H9 (cell line): Measurements from ENCODE around the gene SAP25. TPM values are rescaled to one million over a fixed set of nuclear protein-coding genes. Genes with fewer than 3 reads are reported as not detected.

Experiments
- DNase-seq: peaks from one replicate; pipeline ENCODE4 v3.0.0-alpha.2; 2017
- H2AFZ ChIP-seq: one replicate; pipeline ENCODE4 v1.6.1; 2013; ENCODE audit warnings: mild to moderate bottlenecking, low read length, control low read depth, moderate library complexity
- H2AK5ac ChIP-seq: 2 replicates; pipeline ENCODE4 v1.6.1; 2013; ENCODE audit warnings: low read length, control low read depth, mixed read lengths; ENCODE audit not compliant: insufficient read length
- H2BK120ac ChIP-seq: one replicate; pipeline ENCODE4 v1.6.1; 2013; ENCODE audit warnings: low read depth, mild to moderate bottlenecking, low read length, control low read depth, inconsistent platforms; ENCODE audit not compliant: poor library complexity, severe bottlenecking
- H2BK12ac ChIP-seq: 2 replicates; pipeline ENCODE4 v1.6.1; 2013; ENCODE audit warnings: low read length, control low read depth, mixed read lengths, low read depth; ENCODE audit not compliant: insufficient read length
- H2BK15ac ChIP-seq: 2 replicates; pipeline ENCODE4 v1.6.1; 2013; ENCODE audit warnings: low read depth, low read length, control low read depth
- H2BK20ac ChIP-seq: one replicate; pipeline ENCODE4 v1.6.1; 2013; ENCODE audit warnings: low read depth, mild to moderate bottlenecking, low read length, control low read depth, inconsistent platforms; ENCODE audit not compliant: poor library complexity, severe bottlenecking
- H2BK5ac ChIP-seq: 2 replicates; pipeline ENCODE4 v1.6.1; 2013; ENCODE audit warnings: low read length, control low read depth, mixed read lengths; ENCODE audit not compliant: insufficient read length
- H3K14ac ChIP-seq: 2 replicates; pipeline ENCODE4 v1.6.1; 2013; ENCODE audit warnings: low read length, control low read depth; ENCODE audit not compliant: insufficient read depth
- H3K18ac ChIP-seq: 2 replicates; pipeline ENCODE4 v1.6.1; 2013; ENCODE audit warnings: low read depth, mild to moderate bottlenecking, mixed read lengths, low read length, control low read depth; ENCODE audit not compliant: insufficient read length
- H3K23ac ChIP-seq: 2 replicates; pipeline ENCODE4 v1.6.1; 2013; ENCODE audit warnings: low read length, control low read depth, mixed read lengths, low read depth; ENCODE audit not compliant: insufficient read length
- H3K23me2 ChIP-seq: 2 replicates; pipeline ENCODE4 v1.6.1; 2013; ENCODE audit warnings: low read depth, mild to moderate bottlenecking, mixed read lengths, low read length, control low read depth; ENCODE audit not compliant: insufficient read length, poor library complexity, severe bottlenecking
- H3K27ac ChIP-seq: 2 replicates; pipeline ENCODE4 v1.5.1; 2013; ENCODE audit warnings: low read length, control low read depth, mixed read lengths, low read depth; ENCODE audit not compliant: insufficient read length
- H3K27me3 ChIP-seq: 2 replicates; pipeline ENCODE4 v1.6.1; 2013; ENCODE audit warnings: low read length, control low read depth, inconsistent platforms; ENCODE audit not compliant: insufficient read depth
- H3K4ac ChIP-seq: 2 replicates; pipeline ENCODE4 v1.6.1; 2013; ENCODE audit warnings: low read depth, mild to moderate bottlenecking, control low read depth, inconsistent platforms, low read length, moderate library complexity
- H3K4me1 ChIP-seq: 2 replicates; pipeline ENCODE4 v1.6.1; 2013; ENCODE audit warnings: low read length, control low read depth, inconsistent platforms; ENCODE audit not compliant: insufficient read depth
- H3K4me2 ChIP-seq: 2 replicates; pipeline ENCODE4 v1.6.1; 2013; ENCODE audit warnings: low read length, control low read depth, mixed read lengths; ENCODE audit not compliant: insufficient read length, insufficient read depth
- H3K56ac ChIP-seq: 2 replicates; pipeline ENCODE4 v1.6.1; 2013; ENCODE audit warnings: low read depth, mild to moderate bottlenecking, mixed read lengths, low read length, control low read depth; ENCODE audit not compliant: insufficient read length
- H3K79me1 ChIP-seq: 2 replicates; pipeline ENCODE4 v1.6.1; 2013; ENCODE audit warnings: low read depth, mild to moderate bottlenecking, moderate library complexity, low read length, control low read depth, inconsistent platforms; ENCODE audit not compliant: insufficient read depth, poor library complexity, severe bottlenecking
- H3K79me2 ChIP-seq: 2 replicates; pipeline ENCODE4 v1.6.1; 2013; ENCODE audit warnings: low read length, control low read depth, inconsistent platforms; ENCODE audit not compliant: insufficient read depth
- H3K9ac ChIP-seq: 2 replicates; pipeline ENCODE4 v1.6.1; 2013; ENCODE audit warnings: low read length, control low read depth, mixed read lengths; ENCODE audit not compliant: insufficient read length; ENCODE audit errors: extremely low read depth
- H3K9me3 ChIP-seq: one replicate; pipeline ENCODE4 v1.6.1; 2013; ENCODE audit warnings: low read depth, low read length, inconsistent platforms; ENCODE audit not compliant: control insufficient read depth
- H3T11ph ChIP-seq: one replicate; pipeline ENCODE4 v1.6.1; 2013; ENCODE audit warnings: mild to moderate bottlenecking, low read length, control low read depth, inconsistent platforms
- H4K20me1 ChIP-seq: one replicate; pipeline ENCODE4 v1.6.1; 2013; ENCODE audit not compliant: control insufficient read depth, insufficient read length, insufficient read depth
- H4K5ac ChIP-seq: 2 replicates; pipeline ENCODE4 v1.6.1; 2013; ENCODE audit warnings: low read depth, mild to moderate bottlenecking, mixed read lengths, low read length, control low read depth; ENCODE audit not compliant: insufficient read length
- H4K8ac ChIP-seq: replicated peaks from 2 replicates; pipeline ENCODE4 v1.6.1; 2013; ENCODE audit warnings: low read length, control low read depth, mixed read lengths, low read depth; ENCODE audit not compliant: insufficient read length
- H4K91ac ChIP-seq: 2 replicates; pipeline ENCODE4 v1.6.1; 2013; ENCODE audit warnings: low read depth, mild to moderate bottlenecking, moderate library complexity, mixed read lengths, low read length, control low read depth; ENCODE audit not compliant: insufficient read length
- H3K27ac Mint-ChIP-seq, 3 experiments: 2 replicates in 2 of 3; 3 replicates in 1 of 3; pipeline ENCODE4 v1.8.0; 2020 to 2021; ENCODE audit warnings: mixed read lengths in 3 of 3, mild to moderate bottlenecking in 1 of 3, moderate library complexity in 1 of 3
- H3K27me3 Mint-ChIP-seq: 2 replicates; pipeline ENCODE4 v1.8.0; 2021; ENCODE audit warnings: low read depth, mild to moderate bottlenecking, moderate library complexity, mixed read lengths
- H3K36me3 Mint-ChIP-seq, 3 experiments: 2 replicates in 2 of 3; 3 replicates in 1 of 3; pipeline ENCODE4 v1.8.0; 2020 to 2021; ENCODE audit warnings: low read depth in 3 of 3, mixed read lengths in 3 of 3; ENCODE audit not compliant: insufficient read depth in 1 of 3
- H3K4me1 Mint-ChIP-seq, 2 experiments: 2 replicates each; pipeline ENCODE4 v1.8.0; 2020; ENCODE audit warnings: mixed read lengths in 2 of 2
- H3K4me3 Mint-ChIP-seq, 2 experiments: 2 replicates in 1 of 2; 3 replicates in 1 of 2; pipeline ENCODE4 v1.8.0; 2020 to 2021; ENCODE audit warnings: mild to moderate bottlenecking in 2 of 2, mixed read lengths in 2 of 2, moderate library complexity in 1 of 2
- H3K9me3 Mint-ChIP-seq, 2 experiments: 2 replicates in 1 of 2; 3 replicates in 1 of 2; pipeline ENCODE4 v1.8.0; 2020; ENCODE audit warnings: mild to moderate bottlenecking in 2 of 2, mixed read lengths in 2 of 2, moderate library complexity in 1 of 2
- WGBS: extraction: QIAGEN DNeasy Blood & Tissue Kit; methylation state at CpG from one replicate; pipeline ENCODE4 v1.1.7; 2013; ENCODE audit warnings: missing lambda C conversion rate, low lambda C conversion rate, mixed read lengths; ENCODE audit not compliant: insufficient read length; ENCODE audit errors: extremely low coverage; 5-methylcytosine and 5-hydroxymethylcytosine counted together
- total RNA-seq: library from RNA; stranded (reverse); gene quantifications from 2 replicates; pipeline ENCODE4 v1.2.1, GENCODE V29; 2021
- TF ChIP-seq, protein P1 (sequence below): fragments of 200-600 bp; sonication (generic); conservative IDR thresholded peaks from 3 replicates; pipeline ENCODE4 v1.8.0; 2021; ENCODE audit warnings: antibody characterized with exemption, mild to moderate bottlenecking

Gene SAP25
- total RNA-seq, 1 experiment from 2014 or later = 4.2 TPM

DNA sequence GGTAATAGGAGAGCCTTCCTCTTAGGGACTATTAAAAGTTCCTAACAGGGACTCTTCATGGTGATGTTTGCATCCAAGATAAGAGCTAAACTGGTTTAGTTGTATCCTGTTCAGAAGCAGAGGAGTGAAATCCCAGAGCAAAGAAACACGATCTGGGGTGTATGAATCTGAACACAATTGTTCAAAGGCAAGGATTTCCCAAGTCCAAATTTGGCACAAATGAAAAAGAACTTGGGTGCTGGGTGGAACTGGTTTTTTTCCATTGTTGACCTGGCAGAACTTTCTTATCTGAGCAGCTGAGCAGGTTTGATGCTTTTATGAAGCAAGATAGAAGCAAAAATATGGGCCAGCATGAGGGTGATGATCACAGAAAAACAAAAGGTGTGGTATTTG is 28.7 kb downstream of the SAP25 start:
- WGBS = no CpG with 5 or more reads among the region's 1 CpG
- Histone ChIP-seq H4K20me1 (no peaks in the 10 kb centered on the region), H2AK5ac (no peak overlapping the region), H3K79me2 (no peaks in the 10 kb centered on the region), H3K14ac (no peak overlapping the region), H3K18ac (no peak overlapping the region), H3K23me2 (peaks cover 3% of the 10 kb centered on the region), H2BK15ac (no peak overlapping the region), H3K79me1 (no peaks in the 10 kb centered on the region), H2AFZ (no peak overlapping the region), H4K91ac (no peak overlapping the region), H3K4ac (no peak overlapping the region), H3K23ac (no peak overlapping the region), H2BK5ac (no peak overlapping the region), H2BK12ac (no peak overlapping the region), H3T11ph (no peak overlapping the region), H3K9me3 (no peaks in the 10 kb centered on the region), H3K4me2 (no peak overlapping the region), H3K27ac (no peak overlapping the region), H3K9ac (no peak overlapping the region), H4K8ac (no peak overlapping the region), H4K5ac (no peak overlapping the region), H3K27me3 (no peaks in the 10 kb centered on the region), H2BK20ac (no peak overlapping the region), H3K4me1 (peaks cover 19% of the 10 kb centered on the region), H2BK120ac (no peak overlapping the region), H3K56ac (no peak overlapping the region)
- DNase-seq = no peak
- H3K4me3 Mint-ChIP-seq = no peak overlapping the region
- H3K27ac Mint-ChIP-seq = peak overlapping the region in 1 of 3 experiments; percentile 44; a peak in 1 of 7 replicates
- H3K4me1 Mint-ChIP-seq = peaks cover 71 to 75% of the 10 kb centered on the region in 2 experiments
- peaks cover 14% of the 10 kb centered on the region for H3K27me3 Mint-ChIP-seq
- TF ChIP-seq, protein P1, sequence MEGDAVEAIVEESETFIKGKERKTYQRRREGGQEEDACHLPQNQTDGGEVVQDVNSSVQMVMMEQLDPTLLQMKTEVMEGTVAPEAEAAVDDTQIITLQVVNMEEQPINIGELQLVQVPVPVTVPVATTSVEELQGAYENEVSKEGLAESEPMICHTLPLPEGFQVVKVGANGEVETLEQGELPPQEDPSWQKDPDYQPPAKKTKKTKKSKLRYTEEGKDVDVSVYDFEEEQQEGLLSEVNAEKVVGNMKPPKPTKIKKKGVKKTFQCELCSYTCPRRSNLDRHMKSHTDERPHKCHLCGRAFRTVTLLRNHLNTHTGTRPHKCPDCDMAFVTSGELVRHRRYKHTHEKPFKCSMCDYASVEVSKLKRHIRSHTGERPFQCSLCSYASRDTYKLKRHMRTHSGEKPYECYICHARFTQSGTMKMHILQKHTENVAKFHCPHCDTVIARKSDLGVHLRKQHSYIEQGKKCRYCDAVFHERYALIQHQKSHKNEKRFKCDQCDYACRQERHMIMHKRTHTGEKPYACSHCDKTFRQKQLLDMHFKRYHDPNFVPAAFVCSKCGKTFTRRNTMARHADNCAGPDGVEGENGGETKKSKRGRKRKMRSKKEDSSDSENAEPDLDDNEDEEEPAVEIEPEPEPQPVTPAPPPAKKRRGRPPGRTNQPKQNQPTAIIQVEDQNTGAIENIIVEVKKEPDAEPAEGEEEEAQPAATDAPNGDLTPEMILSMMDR = no peak
- no peaks in the 10 kb centered on the region; a peak in 1 of 5 replicates for H3K9me3 Mint-ChIP-seq
- H3K36me3 Mint-ChIP-seq = peaks cover 0 to 3% (median 0%) of the 10 kb centered on the region in 3 experiments; a peak in 2 of 7 replicates
